ENCODE results near the gene CCDC3.

- TF ChIP-seq CTCF (IDR thresholded peaks at IDR 0.05) (no peak), POLR2A (IDR thresholded peaks at IDR 0.05) (no peak)
Observed at GRCh38 chr10:12916587-12916986, 84.9 kb downstream of the CCDC3 start.

Data from right lobe of liver (tissue), 4 donors.